ENCODE measurements around the gene CDX2.
A peak's percentile ranks its signal among the peaks of the same experiment; 100 is the strongest.

DNA sequence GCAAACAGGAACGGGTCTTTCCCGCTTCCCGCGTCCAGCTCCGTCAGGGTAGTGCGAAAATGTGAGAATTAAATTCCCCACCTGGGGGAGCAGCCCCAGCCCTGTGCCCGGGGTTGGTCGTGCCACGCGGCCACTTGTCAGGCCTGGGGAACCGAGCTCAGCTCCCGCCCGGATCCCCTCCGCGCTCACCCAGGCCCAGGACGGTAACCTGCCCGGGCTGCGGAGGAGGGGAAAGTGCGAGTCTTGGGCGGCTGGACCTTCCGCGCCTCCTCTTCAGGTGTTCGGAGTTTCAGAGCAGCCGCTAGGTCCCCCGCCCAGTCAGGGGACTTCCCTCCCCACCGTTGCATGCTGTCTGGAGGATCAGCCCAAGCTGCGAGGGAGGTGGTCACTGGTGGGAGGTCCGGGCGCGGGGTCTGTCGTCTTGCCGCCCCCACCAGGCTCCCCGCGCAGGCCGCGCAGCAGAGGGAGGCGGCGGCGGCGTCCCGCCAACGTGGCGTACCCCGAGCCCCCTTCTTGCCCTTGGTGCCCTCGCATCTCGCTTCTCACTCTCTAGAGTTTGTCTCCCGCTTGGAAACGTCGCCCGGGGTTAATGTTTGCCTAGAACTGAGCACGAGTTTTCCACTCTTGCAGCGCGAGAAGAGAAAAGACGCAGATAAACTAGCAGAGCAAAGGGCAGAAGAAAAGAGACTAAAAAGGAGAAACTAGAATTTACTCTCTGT is 11.3 kb upstream of the CDX2 start:
- TF ChIP-seq EZH2 (IDR thresholded peaks at IDR 0.05; ENCODE audit: borderline replicate concordance, low read depth, low read length, poor library complexity, severe bottlenecking): peak; percentile 94
- TF ChIP-seq, protein P1, sequence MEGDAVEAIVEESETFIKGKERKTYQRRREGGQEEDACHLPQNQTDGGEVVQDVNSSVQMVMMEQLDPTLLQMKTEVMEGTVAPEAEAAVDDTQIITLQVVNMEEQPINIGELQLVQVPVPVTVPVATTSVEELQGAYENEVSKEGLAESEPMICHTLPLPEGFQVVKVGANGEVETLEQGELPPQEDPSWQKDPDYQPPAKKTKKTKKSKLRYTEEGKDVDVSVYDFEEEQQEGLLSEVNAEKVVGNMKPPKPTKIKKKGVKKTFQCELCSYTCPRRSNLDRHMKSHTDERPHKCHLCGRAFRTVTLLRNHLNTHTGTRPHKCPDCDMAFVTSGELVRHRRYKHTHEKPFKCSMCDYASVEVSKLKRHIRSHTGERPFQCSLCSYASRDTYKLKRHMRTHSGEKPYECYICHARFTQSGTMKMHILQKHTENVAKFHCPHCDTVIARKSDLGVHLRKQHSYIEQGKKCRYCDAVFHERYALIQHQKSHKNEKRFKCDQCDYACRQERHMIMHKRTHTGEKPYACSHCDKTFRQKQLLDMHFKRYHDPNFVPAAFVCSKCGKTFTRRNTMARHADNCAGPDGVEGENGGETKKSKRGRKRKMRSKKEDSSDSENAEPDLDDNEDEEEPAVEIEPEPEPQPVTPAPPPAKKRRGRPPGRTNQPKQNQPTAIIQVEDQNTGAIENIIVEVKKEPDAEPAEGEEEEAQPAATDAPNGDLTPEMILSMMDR (conservative IDR thresholded peaks at IDR 0.05; ENCODE audit: low read depth, low read length): no peak

All from A673 (cell line).